Parathyroid adenoma (tissue), 2 donors: Measurements from ENCODE around the gene DBNDD1.

Source experiments
- H2AFZ ChIP-seq: fragments of 300-600 bp; sonication (generic); one replicate; pipeline ENCODE4 v1.7.0; 2017; ENCODE audit warnings: antibody characterized with exemption, mild to moderate bottlenecking
- H3K27ac ChIP-seq: fragments of 300-600 bp; sonication (generic); one replicate; pipeline ENCODE4 v1.7.0; 2017
- H3K27me3 ChIP-seq: fragments of 300-600 bp; sonication (generic); one replicate; pipeline ENCODE4 v1.7.0; 2017; ENCODE audit warnings: low read length; ENCODE audit not compliant: control insufficient read depth, insufficient read depth
- H3K36me3 ChIP-seq: fragments of 300-600 bp; sonication (generic); one replicate; pipeline ENCODE4 v1.7.0; 2017; ENCODE audit warnings: low read length; ENCODE audit not compliant: control insufficient read depth, insufficient read depth
- H3K4me1 ChIP-seq: fragments of 300-600 bp; sonication (generic); one replicate; pipeline ENCODE4 v1.7.0; 2017; ENCODE audit warnings: control low read depth
- H3K4me2 ChIP-seq: fragments of 300-600 bp; sonication (generic); one replicate; pipeline ENCODE4 v1.7.0; 2017; ENCODE audit warnings: low read length
- H3K4me3 ChIP-seq: fragments of 300-600 bp; sonication (generic); one replicate; pipeline ENCODE4 v1.7.0; 2017; ENCODE audit warnings: low read depth, low read length
- H3K79me2 ChIP-seq: fragments of 300-600 bp; sonication (generic); one replicate; pipeline ENCODE4 v1.7.0; 2017; ENCODE audit warnings: control low read depth
- H3K9ac ChIP-seq: fragments of 300-600 bp; sonication (generic); one replicate; pipeline ENCODE4 v1.7.0; 2017; ENCODE audit warnings: mild to moderate bottlenecking
- H3K9me3 ChIP-seq: fragments of 300-600 bp; sonication (generic); one replicate; pipeline ENCODE4 v1.7.0; 2017; ENCODE audit warnings: low read length; ENCODE audit not compliant: control insufficient read depth
- CTCF ChIP-seq: fragments of 300-600 bp; sonication (generic); IDR thresholded peaks from one replicate; pipeline ENCODE4 v1.7.0; 2017; ENCODE audit warnings: antibody characterized with exemption, mild to moderate bottlenecking
- donor health status: primary hyperparathyroidism.

Gene DBNDD1

GRCh38 chr16:89966756-89967155 lies 52.5 kb downstream of the DBNDD1 start:
- Histone ChIP-seq H3K4me1 (peaks cover 5% of the 10 kb centered on the region), H3K4me3 (no peak overlapping the region), H3K4me2 (no peak overlapping the region), H3K9ac (no peak overlapping the region), H3K27ac (no peak overlapping the region), H2AFZ (no peak overlapping the region), H3K27me3 (no peaks in the 10 kb centered on the region), H3K79me2 (peaks cover 5% of the 10 kb centered on the region), H3K36me3 (no peaks in the 10 kb centered on the region), H3K9me3 (no peaks in the 10 kb centered on the region)
- TF ChIP-seq CTCF: no peak

- H2AFZ ChIP-seq: no peak overlapping the region
- H3K4me3 ChIP-seq: no peak overlapping the region
- no peaks in the 10 kb centered on the region for H3K4me1 ChIP-seq
- H3K27me3 ChIP-seq: no peaks in the 10 kb centered on the region
- no peaks in the 10 kb centered on the region for H3K79me2 ChIP-seq
- H3K36me3 ChIP-seq: no peaks in the 10 kb centered on the region
- TF ChIP-seq CTCF: no peak
- no peaks in the 10 kb centered on the region for H3K9me3 ChIP-seq
- no peak overlapping the region for H3K9ac ChIP-seq
- H3K4me2 ChIP-seq: no peak overlapping the region
- H3K27ac ChIP-seq: no peak overlapping the region
These were observed 53.6 kb downstream of the DBNDD1 start for GRCh38 chr16:89965447-89966225.

DNA sequence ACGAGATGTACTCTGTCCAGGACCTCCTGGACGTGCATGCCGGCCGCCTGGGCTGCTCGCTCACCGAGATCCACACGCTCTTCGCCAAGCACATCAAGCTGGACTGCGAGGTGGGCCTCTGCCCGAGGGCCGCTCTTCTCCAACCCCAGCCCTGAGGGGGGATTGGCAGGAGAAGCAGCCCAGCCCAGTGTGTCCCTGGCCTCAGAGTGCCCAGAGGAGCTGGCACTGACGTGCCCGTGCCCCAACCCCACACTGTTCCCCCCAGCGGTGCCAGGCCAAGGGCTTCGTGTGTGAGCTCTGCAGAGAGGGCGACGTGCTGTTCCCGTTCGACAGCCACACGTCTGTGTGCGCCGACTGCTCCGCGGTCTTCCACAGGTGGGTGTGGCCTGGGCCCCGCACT lies 55.1 kb downstream of the DBNDD1 start:
- no peak overlapping the region for H3K4me2 ChIP-seq
- H3K27ac ChIP-seq: no peak overlapping the region
- no peaks in the 10 kb centered on the region for H3K79me2 ChIP-seq
- H3K36me3 ChIP-seq: no peaks in the 10 kb centered on the region
- H3K4me1 ChIP-seq: no peaks in the 10 kb centered on the region
- no peak overlapping the region for H3K4me3 ChIP-seq
- no peaks in the 10 kb centered on the region for H3K9me3 ChIP-seq
- H2AFZ ChIP-seq: no peak overlapping the region
- no peak overlapping the region for H3K9ac ChIP-seq
- no peaks in the 10 kb centered on the region for H3K27me3 ChIP-seq
- TF ChIP-seq CTCF: no peak

DNA sequence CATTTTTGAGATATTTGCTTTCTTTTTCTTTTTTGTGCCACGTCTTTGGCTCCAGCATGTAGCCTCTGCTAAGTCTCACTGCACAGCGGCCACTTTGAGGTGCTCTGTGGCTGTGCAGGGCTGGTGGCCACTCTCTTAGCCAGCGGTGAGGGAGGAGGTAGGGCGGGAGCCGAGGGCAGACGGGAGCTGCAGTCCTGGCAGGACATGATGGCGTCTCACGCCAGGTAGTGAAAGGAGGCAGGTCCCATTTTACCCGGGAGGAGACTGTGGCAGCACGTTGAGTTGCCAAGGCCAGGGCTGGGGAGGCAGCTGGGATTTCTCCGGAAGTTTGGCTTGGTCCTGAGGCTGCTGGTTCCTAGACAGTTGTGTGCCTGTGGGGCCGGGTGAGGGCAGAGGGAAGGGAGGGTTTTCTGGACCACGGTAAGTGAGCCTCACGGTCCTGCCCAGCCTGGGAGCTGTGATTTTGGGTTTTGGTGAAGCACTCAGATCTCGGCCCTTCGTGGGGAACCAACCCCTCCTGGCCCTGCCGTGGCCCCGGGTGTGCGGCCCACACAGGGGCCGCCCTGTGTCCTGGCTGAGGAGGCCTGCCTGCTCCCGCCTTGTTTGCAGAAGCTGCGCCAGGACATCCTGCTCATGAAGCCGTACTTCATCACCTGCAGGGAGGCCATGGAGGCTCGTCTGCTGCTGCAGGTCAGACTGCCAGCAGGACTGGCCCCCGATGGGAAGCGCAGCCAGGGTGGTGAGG lies 56.3 kb downstream of the DBNDD1 start:
- no peaks in the 10 kb centered on the region for H3K36me3 ChIP-seq
- H3K9me3 ChIP-seq: no peaks in the 10 kb centered on the region

More for the DNA sequence above, 56.3 kb downstream of the DBNDD1 start:
- Histone ChIP-seq H3K4me2 (no peak overlapping the region), H2AFZ (no peak overlapping the region), H3K4me3 (no peak overlapping the region), H3K9ac (no peak overlapping the region), H3K27ac (no peak overlapping the region), H3K79me2 (no peaks in the 10 kb centered on the region), H3K4me1 (no peaks in the 10 kb centered on the region), H3K27me3 (no peaks in the 10 kb centered on the region)
- no peak for TF ChIP-seq CTCF
